Testis (tissue), 3 donors: Measurements from ENCODE around the gene CCDC127. TPM values are rescaled to one million over a fixed set of nuclear protein-coding genes. Genes with fewer than 3 reads are reported as not detected.
"Not testable (repeated sequence)": the region's sequence is repeated elsewhere in the genome, so short reads cannot be mapped to it uniquely, and the experiment has no call there.

ENCODE experiments used
- DNase-seq: peaks from one replicate; pipeline ENCODE4 v3.0.0-alpha.2; 2019
- H3K27ac ChIP-seq, 2 donors: fragments of 200-600 bp; sonication (generic); one replicate each; pipeline ENCODE4 v1.5.1; 2019
- H3K27me3 ChIP-seq: fragments of 200-600 bp; sonication (generic); one replicate; pipeline ENCODE4 v1.5.1; 2019
- H3K36me3 ChIP-seq: fragments of 200-600 bp; sonication (generic); one replicate; pipeline ENCODE4 v1.5.1; 2017; ENCODE audit warnings: low read depth; ENCODE audit errors: missing control alignments
- H3K4me1 ChIP-seq: fragments of 200-600 bp; sonication (generic); one replicate; pipeline ENCODE4 v1.5.1; 2019
- H3K4me3 ChIP-seq, 2 donors: fragments of 200-600 bp; sonication (generic); one replicate each; pipeline ENCODE4 v1.5.1; 2017 to 2019
- H3K9me3 ChIP-seq: fragments of 200-600 bp; sonication (generic); one replicate; pipeline ENCODE4 v1.5.1; 2017
- POLR2A ChIP-seq: fragments of 450-650 bp; IDR thresholded peaks from one replicate; pipeline ENCODE4 v1.6.1; 2017; ENCODE audit warnings: antibody characterized with exemption, mild to moderate bottlenecking, moderate library complexity
- WGBS, 2 donors: methylation state at CpG; one replicate each; pipeline ENCODE4 v1.1.5; 2018; 5-methylcytosine and 5-hydroxymethylcytosine counted together
- intact Hi-C: fragments of 100-400 bp; cut with DNase I; formaldehyde crosslinking; loops from one replicate; pipeline ENCODE4 v1.15.1; 2023; ENCODE audit warnings: low total_unique reads
- polyA plus RNA-seq: library from polyadenylated mRNA; stranded (reverse); fragments of 350-450 nt; fragmentation: Illumina TruSeq; extraction: RNeasy Lipid Tissue Mini Kit (QIAGEN cat#74804); gene quantifications from one replicate; pipeline ENCODE4 v1.2.3, GENCODE V29; 2014; ENCODE audit warnings: low read depth, low replicate concordance; ENCODE audit not compliant: insufficient read depth
- total RNA-seq, 2 donors: library from RNA; depleted of rRNA; stranded (reverse); fragments of >200 nt; gene quantifications; one replicate each; pipeline ENCODE4 v1.2.3, GENCODE V29; 2016
- TF ChIP-seq, protein P1 (sequence below), 3 experiments: fragments of 450-650 bp in 2 of 3; fragments of 200-600 bp in 1 of 3; sonication (generic) in 1 of 3; IDR thresholded peaks; one replicate each; pipeline ENCODE4 v1.5.1; 2016 to 2019; ENCODE audit warnings: antibody characterized with exemption in 3 of 3, mild to moderate bottlenecking in 2 of 3, moderate library complexity in 1 of 3

Gene CCDC127
- total and polyA plus RNA-seq, 3 donors from 2014 or later, result 6.6 to 6.9 (median 6.7) TPM

DNA sequence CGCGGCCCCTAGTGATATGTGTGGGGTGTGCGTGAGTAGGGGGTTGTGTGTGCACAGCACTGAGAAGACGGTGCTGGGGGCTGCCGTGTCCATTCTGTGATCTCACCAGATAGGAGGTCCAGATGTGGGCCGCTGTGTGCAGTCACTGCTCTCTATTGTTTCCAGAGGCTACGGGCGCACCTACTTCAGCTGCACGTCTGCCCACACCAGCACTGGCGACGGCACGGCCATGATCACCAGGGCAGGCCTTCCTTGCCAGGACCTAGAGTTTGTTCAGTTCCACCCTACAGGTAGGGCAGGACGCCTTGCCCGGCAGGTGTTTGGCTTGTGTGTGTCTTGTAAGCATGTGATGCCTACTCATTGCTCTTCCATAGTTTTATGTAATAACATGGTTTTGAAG lies 12.8 kb upstream of the CCDC127 start:
- no peak for TF ChIP-seq POLR2A
- TF ChIP-seq, protein P1, sequence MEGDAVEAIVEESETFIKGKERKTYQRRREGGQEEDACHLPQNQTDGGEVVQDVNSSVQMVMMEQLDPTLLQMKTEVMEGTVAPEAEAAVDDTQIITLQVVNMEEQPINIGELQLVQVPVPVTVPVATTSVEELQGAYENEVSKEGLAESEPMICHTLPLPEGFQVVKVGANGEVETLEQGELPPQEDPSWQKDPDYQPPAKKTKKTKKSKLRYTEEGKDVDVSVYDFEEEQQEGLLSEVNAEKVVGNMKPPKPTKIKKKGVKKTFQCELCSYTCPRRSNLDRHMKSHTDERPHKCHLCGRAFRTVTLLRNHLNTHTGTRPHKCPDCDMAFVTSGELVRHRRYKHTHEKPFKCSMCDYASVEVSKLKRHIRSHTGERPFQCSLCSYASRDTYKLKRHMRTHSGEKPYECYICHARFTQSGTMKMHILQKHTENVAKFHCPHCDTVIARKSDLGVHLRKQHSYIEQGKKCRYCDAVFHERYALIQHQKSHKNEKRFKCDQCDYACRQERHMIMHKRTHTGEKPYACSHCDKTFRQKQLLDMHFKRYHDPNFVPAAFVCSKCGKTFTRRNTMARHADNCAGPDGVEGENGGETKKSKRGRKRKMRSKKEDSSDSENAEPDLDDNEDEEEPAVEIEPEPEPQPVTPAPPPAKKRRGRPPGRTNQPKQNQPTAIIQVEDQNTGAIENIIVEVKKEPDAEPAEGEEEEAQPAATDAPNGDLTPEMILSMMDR (IDR thresholded peaks at IDR 0.05), result no peak
- no peaks in the 10 kb centered on the region for H3K4me1 ChIP-seq
- no peaks in the 10 kb centered on the region for H3K36me3 ChIP-seq
- H3K9me3 ChIP-seq, result no peaks in the 10 kb centered on the region
- no peak overlapping the region for H3K27ac ChIP-seq
- H3K4me3 ChIP-seq, result no peak overlapping the region
- no peaks in the 10 kb centered on the region for H3K27me3 ChIP-seq
- no peak for DNase-seq
- WGBS, 2 donors, result 92 to 95% methylated on average over 12 to 14 of the region's 14 CpGs
- intact Hi-C loops, result no loop called here

DNA sequence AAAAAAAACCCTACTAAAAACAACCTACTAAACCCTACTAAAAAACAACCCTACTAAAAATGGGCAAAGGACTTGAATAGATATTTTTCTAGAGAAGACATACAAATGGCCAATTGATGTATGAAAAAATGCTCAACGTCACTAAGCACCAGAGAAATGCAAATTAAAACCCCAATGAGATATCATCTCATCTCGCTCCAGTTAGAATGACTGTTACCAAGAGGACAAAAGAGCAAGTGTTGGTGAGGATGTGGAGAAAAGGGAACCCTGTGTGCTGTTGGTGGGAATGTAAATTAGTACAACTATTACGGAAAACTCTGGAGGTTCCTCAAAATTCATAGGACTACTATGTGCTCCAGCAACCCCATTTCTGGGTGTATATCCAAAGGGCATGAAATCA lies 10.9 kb upstream of the CCDC127 start:
- no peak overlapping the region for H3K4me3 ChIP-seq
- 95% methylated on average over 3 of the region's 3 CpGs for WGBS, 2 donors
- intact Hi-C loops, result no loop called here
- no peak for TF ChIP-seq POLR2A
- TF ChIP-seq, protein P1 (IDR thresholded peaks at IDR 0.05), result no peak
- H3K4me1 ChIP-seq, result no peaks in the 10 kb centered on the region
- H3K36me3 ChIP-seq, result no peaks in the 10 kb centered on the region
- H3K9me3 ChIP-seq, result no peaks in the 10 kb centered on the region
- H3K27ac ChIP-seq, result no peak overlapping the region
- no peak for DNase-seq
- H3K27me3 ChIP-seq, result no peaks in the 10 kb centered on the region

DNA sequence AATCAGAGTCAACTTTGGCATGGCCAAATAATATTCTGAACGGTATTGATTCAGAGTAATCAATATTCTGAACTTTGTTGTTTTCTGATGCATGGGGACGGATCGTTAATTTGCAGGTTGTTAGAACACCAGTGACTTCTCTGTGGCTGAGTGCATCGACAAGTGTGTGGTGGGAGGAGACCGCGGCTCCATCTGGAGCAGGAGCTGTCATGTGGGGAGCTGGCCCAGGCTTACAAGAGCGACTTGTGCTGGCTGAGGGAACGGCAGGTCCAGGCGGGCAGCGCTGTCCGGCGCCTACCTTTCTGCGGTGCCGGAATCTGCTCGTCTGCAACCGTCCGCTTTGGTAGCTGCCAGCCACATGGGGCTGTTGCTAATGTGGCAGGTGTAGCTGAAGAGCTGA lies 9.4 kb upstream of the CCDC127 start:
- H3K27ac ChIP-seq, H3K27me3 ChIP-seq, H3K4me3 ChIP-seq, H3K4me1 ChIP-seq, H3K9me3 ChIP-seq, DNase-seq, intact Hi-C loops, H3K36me3 ChIP-seq: not testable (repeated sequence)
- 97 to 98% methylated on average over 13 to 17 of the region's 17 CpGs for WGBS, 2 donors

DNA sequence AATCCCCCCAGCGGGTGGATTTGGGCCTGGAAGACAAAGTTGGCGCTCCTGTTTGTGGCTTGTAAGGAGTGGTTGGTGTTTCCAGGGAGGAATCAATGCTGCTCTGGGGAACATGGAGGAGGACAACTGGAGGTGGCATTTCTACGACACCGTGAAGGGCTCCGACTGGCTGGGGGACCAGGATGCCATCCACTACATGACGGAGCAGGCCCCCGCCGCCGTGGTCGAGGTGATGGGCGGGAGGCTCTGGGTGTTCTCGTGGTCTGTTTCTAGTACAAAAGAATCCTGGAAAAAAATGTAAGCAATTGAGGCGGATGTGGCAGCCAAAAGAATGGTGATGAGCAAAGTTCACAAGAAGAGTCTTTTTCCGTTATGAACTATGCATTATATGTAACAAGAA lies 7.4 kb upstream of the CCDC127 start:
- no peak overlapping the region for H3K4me3 ChIP-seq
- no peak overlapping the region for H3K27ac ChIP-seq
- no peaks in the 10 kb centered on the region for H3K9me3 ChIP-seq
- no peaks in the 10 kb centered on the region for H3K27me3 ChIP-seq
- H3K36me3 ChIP-seq, result no peaks in the 10 kb centered on the region
- TF ChIP-seq POLR2A, result no peak
- TF ChIP-seq, protein P1 (IDR thresholded peaks at IDR 0.05), result no peak
- no peaks in the 10 kb centered on the region for H3K4me1 ChIP-seq
- intact Hi-C loops, result no loop called here
- no peak for DNase-seq
- WGBS, 2 donors, result 96 to 98% methylated on average over 14 of the region's 14 CpGs

DNA sequence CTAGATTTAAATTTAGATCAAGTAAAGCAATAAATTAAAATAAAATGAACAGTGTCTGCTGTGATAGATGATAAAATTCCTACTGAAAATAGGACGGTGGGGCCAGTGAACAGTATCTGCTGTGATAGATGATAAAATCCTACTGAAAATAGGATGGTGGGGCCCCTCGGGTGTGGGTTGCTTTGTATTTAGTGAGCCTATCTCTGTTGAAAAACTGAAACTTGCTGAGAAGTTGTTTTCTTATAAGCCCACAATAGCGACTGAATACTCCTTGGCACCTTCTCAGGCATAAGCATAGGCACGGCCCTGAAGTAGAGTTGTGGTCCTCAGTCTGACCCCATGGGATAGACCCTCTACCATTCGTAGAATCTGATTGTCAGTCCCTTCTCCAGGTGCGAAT lies 5.8 kb upstream of the CCDC127 start:
- no peaks in the 10 kb centered on the region for H3K27me3 ChIP-seq
- 77 to 82% methylated on average over 6 of the region's 6 CpGs for WGBS, 2 donors
- no peak overlapping the region for H3K4me3 ChIP-seq
- no peak for DNase-seq
- H3K36me3 ChIP-seq, result no peaks in the 10 kb centered on the region
- intact Hi-C loops, result no loop called here
- TF ChIP-seq, protein P1 (IDR thresholded peaks at IDR 0.05), result no peak
- TF ChIP-seq POLR2A, result no peak
- peaks cover 4% of the 10 kb centered on the region for H3K4me1 ChIP-seq
- no peaks in the 10 kb centered on the region for H3K9me3 ChIP-seq
- H3K27ac ChIP-seq, result no peak overlapping the region

DNA sequence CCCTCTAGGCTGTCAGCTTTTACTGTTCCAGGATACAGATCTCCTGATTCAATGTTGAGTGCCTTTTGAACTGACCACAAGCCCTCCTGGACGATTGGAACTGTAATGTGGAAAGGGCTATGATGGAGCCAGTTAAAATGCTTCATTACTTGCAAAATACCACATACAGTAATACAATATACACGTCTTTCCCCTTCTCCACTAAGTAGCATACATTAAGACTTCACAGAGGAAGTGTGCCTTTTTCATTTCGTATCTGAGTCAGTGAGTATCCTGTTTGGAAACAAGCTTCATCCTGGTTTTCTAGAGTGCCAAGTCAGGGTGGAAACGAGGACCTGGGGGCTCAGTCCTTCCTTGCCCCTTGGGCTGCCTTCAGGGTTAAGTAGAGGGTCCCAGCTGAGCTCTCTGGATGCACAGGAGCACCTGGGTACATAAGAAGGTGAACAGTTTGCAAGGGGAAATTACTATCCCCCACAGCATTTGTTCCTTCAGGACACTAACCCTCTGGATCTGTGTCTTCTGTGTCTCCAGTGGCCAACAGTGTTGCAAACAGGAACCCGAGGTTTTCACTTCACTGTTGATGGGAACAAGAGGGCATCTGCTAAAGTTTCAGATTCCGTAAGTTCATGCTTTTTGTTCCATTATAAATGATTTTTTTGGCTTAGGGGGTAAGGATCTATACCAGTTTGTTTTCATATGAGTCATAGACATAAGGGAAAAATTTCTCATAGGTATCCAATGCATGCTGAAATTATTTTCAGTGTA lies 5.2 kb upstream of the CCDC127 start:
- H3K36me3 ChIP-seq, H3K4me1 ChIP-seq, H3K27ac ChIP-seq, H3K27me3 ChIP-seq, H3K4me3 ChIP-seq, DNase-seq, H3K9me3 ChIP-seq, intact Hi-C loops: not testable (repeated sequence)
- WGBS, 2 donors, result 69 to 72% methylated on average over 6 of the region's 6 CpGs
